Measurements from ENCODE around the gene CNPY1.

DNA sequence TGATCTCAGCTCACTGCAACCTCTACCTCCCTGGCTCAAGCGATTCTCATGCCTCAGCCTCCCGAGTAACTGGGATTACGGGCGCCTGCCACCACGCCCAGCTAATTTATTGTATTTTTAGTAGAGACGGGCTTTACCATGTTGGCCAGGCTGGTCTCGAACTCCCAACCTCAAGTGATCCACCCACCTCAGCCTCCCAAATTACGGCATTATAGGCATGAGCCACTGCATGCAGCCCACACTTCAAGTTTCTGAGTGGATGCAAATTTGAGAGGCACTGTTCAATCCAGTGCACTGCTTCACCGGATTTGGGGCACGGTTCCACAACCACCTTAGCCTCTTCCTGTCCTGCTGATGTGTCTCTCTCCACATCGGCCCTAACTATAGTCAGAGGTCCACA is 16.5 kb downstream of the CNPY1 start:
- TF ChIP-seq GATA3 (IDR thresholded peaks at IDR 0.05; ENCODE audit: low read depth, low read length) (no peak), GATA2 (IDR thresholded peaks at IDR 0.05; ENCODE audit: low read depth, low read length) (no peak)
